HepG2 (cell line): ENCODE data around the gene ARID1A. TPM values are rescaled to one million over a fixed set of nuclear protein-coding genes. Genes with fewer than 3 reads are reported as not detected.

Source experiments
- CCDC6 ChIP-seq: sonication (generic); formaldehyde crosslinking; IDR thresholded peaks from 2 replicates; pipeline ENCODE4 v1.8.1; 2022; ENCODE audit warnings: mild to moderate bottlenecking, missing genetic modification reagents, moderate library complexity
- CHD4 ChIP-seq: fragments of 200-600 bp; sonication (generic); IDR thresholded peaks from 2 replicates; pipeline ENCODE4 v1.7.0; 2017; ENCODE audit warnings: mild to moderate bottlenecking, low read length, borderline replicate concordance
- CREB3 ChIP-seq: sonication (generic); formaldehyde crosslinking; IDR thresholded peaks from 2 replicates; pipeline ENCODE4 v1.5.0; 2020; ENCODE audit warnings: missing genetic modification reagents
- DPF2 ChIP-seq: sonication (generic); formaldehyde crosslinking; IDR thresholded peaks from 2 replicates; pipeline ENCODE4 v1.4.0; 2020; ENCODE audit warnings: mild to moderate bottlenecking, low read depth, missing genetic modification reagents, borderline replicate concordance
- FOXK1 ChIP-seq: sonication (generic); formaldehyde crosslinking; IDR thresholded peaks from 2 replicates; pipeline ENCODE4 v1.4.0; 2020; ENCODE audit warnings: low read depth, missing genetic modification reagents, borderline replicate concordance
- NCOA2 ChIP-seq: sonication (generic); formaldehyde crosslinking; IDR thresholded peaks from 2 replicates; pipeline ENCODE4 v1.8.0; 2022; ENCODE audit warnings: inconsistent platforms
- NFYB ChIP-seq: sonication (generic); formaldehyde crosslinking; IDR thresholded peaks from 2 replicates; pipeline ENCODE4 v1.4.0; 2020; ENCODE audit warnings: missing genetic modification reagents
- NR2F2 ChIP-seq: IDR thresholded peaks from 2 replicates; pipeline ENCODE4 v1.6.1; 2012; ENCODE audit warnings: low read depth, inconsistent platforms, borderline replicate concordance
- NRL ChIP-seq: sonication (generic); formaldehyde crosslinking; IDR thresholded peaks from 2 replicates; pipeline ENCODE4 v1.5.0; 2020; ENCODE audit warnings: missing genetic modification reagents, mild to moderate bottlenecking, moderate library complexity, borderline replicate concordance
- POLR2AphosphoS5 ChIP-seq: IDR thresholded peaks from 2 replicates; pipeline ENCODE4 v1.6.1; 2012; ENCODE audit warnings: low read depth, low read length
- PRDM10 ChIP-seq: sonication (generic); formaldehyde crosslinking; IDR thresholded peaks from 2 replicates; pipeline ENCODE4 v1.4.0; 2020; ENCODE audit warnings: low read depth, missing genetic modification reagents
- SETDB1 ChIP-seq: sonication (generic); formaldehyde crosslinking; IDR thresholded peaks from 2 replicates; pipeline ENCODE4 v1.5.1; 2020; ENCODE audit warnings: missing genetic modification reagents, mild to moderate bottlenecking, borderline replicate concordance
- SIX4 ChIP-seq: sonication (generic); formaldehyde crosslinking; IDR thresholded peaks from 2 replicates; pipeline ENCODE4 v1.4.0; 2020; ENCODE audit warnings: missing genetic modification reagents
- SP140L ChIP-seq: sonication (generic); formaldehyde crosslinking; IDR thresholded peaks from 2 replicates; pipeline ENCODE4 v1.4.0; 2020; ENCODE audit warnings: missing genetic modification reagents, borderline replicate concordance
- ZBTB7B ChIP-seq: sonication (generic); formaldehyde crosslinking; IDR thresholded peaks from 2 replicates; pipeline ENCODE4 v1.4.0; 2020; ENCODE audit warnings: missing genetic modification reagents
- ZFYVE20 ChIP-seq: sonication (generic); formaldehyde crosslinking; IDR thresholded peaks from 2 replicates; pipeline ENCODE4 v1.8.0; 2023; ENCODE audit warnings: low read depth, mild to moderate bottlenecking, moderate library complexity, missing genetic modification reagents, borderline replicate concordance
- ZNF274 ChIP-seq: sonication (generic); formaldehyde crosslinking; IDR thresholded peaks from 2 replicates; pipeline ENCODE4 v1.5.1; 2020; ENCODE audit warnings: mild to moderate bottlenecking, missing genetic modification reagents
- ZNF446 ChIP-seq: sonication (generic); formaldehyde crosslinking; IDR thresholded peaks from 2 replicates; pipeline ENCODE4 v1.5.0; 2020; ENCODE audit warnings: mild to moderate bottlenecking, missing genetic modification reagents
- ZNF468 ChIP-seq: sonication (generic); formaldehyde crosslinking; IDR thresholded peaks from 2 replicates; pipeline ENCODE4 v1.8.0; 2022; ENCODE audit warnings: mild to moderate bottlenecking, moderate library complexity, missing genetic modification reagents
- ZNF547 ChIP-seq: sonication (generic); formaldehyde crosslinking; IDR thresholded peaks from 2 replicates; pipeline ENCODE4 v1.5.1; 2020; ENCODE audit warnings: mild to moderate bottlenecking, missing genetic modification reagents
- ZNF570 ChIP-seq: sonication (generic); formaldehyde crosslinking; IDR thresholded peaks from 2 replicates; pipeline ENCODE4 v1.4.0; 2020; ENCODE audit warnings: mild to moderate bottlenecking, missing genetic modification reagents, borderline replicate concordance
- ZNF773 ChIP-seq: sonication (generic); formaldehyde crosslinking; IDR thresholded peaks from 2 replicates; pipeline ENCODE4 v1.4.0; 2020; ENCODE audit warnings: missing genetic modification reagents, borderline replicate concordance
- ZNF790 ChIP-seq: sonication (generic); formaldehyde crosslinking; IDR thresholded peaks from 2 replicates; pipeline ENCODE4 v1.8.0; 2022; ENCODE audit warnings: missing genetic modification reagents, mild to moderate bottlenecking, borderline replicate concordance
- polyA plus RNA-seq, 8 experiments: library from polyadenylated mRNA; depleted of rRNA in 3 of 8; stranded (reverse) in 7 of 8; unstranded in 1 of 8; fragments of >200 nt; fragmentation: Illumina TruSeq in 4 of 8; extraction: Trizol in 4 of 8; gene quantifications; 2 replicates each; pipeline versions ENCODE4 v1.2.1 to v1.2.3, GENCODE V29; 2011 to 2016; ENCODE audit warnings: low read depth in 4 of 8, missing spikeins in 1 of 8, mixed read lengths in 1 of 8; ENCODE audit not compliant: insufficient read depth in 1 of 8
- total RNA-seq, 5 experiments: library from RNA; depleted of rRNA; stranded (reverse); fragments of >200 nt; fragmentation: Illumina TruSeq; extraction: Trizol; gene quantifications; 2 replicates each; pipeline ENCODE4 v1.2.3, GENCODE V29; 2016; ENCODE audit warnings: low read depth in 1 of 5
- TF ChIP-seq, protein P1 (sequence below): sonication (generic); formaldehyde crosslinking; IDR thresholded peaks from 2 replicates; pipeline ENCODE4 v1.4.0; 2020; ENCODE audit warnings: low read depth, mild to moderate bottlenecking, missing genetic modification reagents

The ARID1A gene
- total and polyA plus RNA-seq, 2 of the 13 experiments (the other 11 are each of a cell fraction or from before 2014, with no cell fraction given): 11.9 to 15.9 TPM

- TF ChIP-seq SETDB1 (CRISPR knock-in tag) (no peak), NFYB (CRISPR knock-in tag) (peak; percentile 61), ZNF547 (CRISPR knock-in tag) (peak; percentile 28; the same call in 1 of the 2 replicates), ZNF570 (no peak), SIX4 (no peak), CCDC6 (CRISPR knock-in tag) (peak; percentile 73; the same call in 1 of the 2 replicates), ZFYVE20 (no peak), SP140L (CRISPR knock-in tag) (no peak), ZNF790 (no peak), NCOA2 (peak; percentile 88), ZBTB7B (CRISPR knock-in tag) (no peak), NRL (CRISPR knock-in tag) (no peak), CREB3 (CRISPR knock-in tag) (no peak), DPF2 (CRISPR knock-in tag) (peak; percentile 62; the same call in 1 of the 2 replicates), FOXK1 (CRISPR knock-in tag) (peak; percentile 69; the same call in 1 of the 2 replicates), PRDM10 (CRISPR knock-in tag) (peak; percentile 65; the same call in 1 of the 2 replicates), ZNF468 (CRISPR knock-in tag) (no peak), ZNF773 (CRISPR knock-in tag) (no peak), POLR2AphosphoS5 (peak; percentile 41; the same call in 1 of the 2 replicates), CHD4 (no peak), ZNF274 (CRISPR knock-in tag) (no peak), NR2F2 (peak; percentile 85; the same call in 1 of the 2 replicates), ZNF446 (CRISPR knock-in tag) (no peak)
- TF ChIP-seq, protein P1, sequence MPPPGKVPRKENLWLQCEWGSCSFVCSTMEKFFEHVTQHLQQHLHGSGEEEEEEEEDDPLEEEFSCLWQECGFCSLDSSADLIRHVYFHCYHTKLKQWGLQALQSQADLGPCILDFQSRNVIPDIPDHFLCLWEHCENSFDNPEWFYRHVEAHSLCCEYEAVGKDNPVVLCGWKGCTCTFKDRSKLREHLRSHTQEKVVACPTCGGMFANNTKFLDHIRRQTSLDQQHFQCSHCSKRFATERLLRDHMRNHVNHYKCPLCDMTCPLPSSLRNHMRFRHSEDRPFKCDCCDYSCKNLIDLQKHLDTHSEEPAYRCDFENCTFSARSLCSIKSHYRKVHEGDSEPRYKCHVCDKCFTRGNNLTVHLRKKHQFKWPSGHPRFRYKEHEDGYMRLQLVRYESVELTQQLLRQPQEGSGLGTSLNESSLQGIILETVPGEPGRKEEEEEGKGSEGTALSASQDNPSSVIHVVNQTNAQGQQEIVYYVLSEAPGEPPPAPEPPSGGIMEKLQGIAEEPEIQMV (CRISPR knock-in tag): no peak
Measured at GRCh38 chr1:26784023-26784871, 88.4 kb downstream of the ARID1A start (continued).
